ENCODE data around the gene LRIG2. TPM values are rescaled to one million over a fixed set of nuclear protein-coding genes. Genes with fewer than 3 reads are reported as not detected.
A peak's percentile ranks its signal among the peaks of the same experiment; 100 is the strongest.

LRIG2 gene
- total and polyA plus RNA-seq, 2 of the 4 experiments (the other 2 are of a cell fraction), result 4.3 to 9.0 TPM

GRCh38 chr1:113090051-113090450 is 17.1 kb downstream of the LRIG2 start:
- Histone ChIP-seq H3K9me1 (ENCODE audit: insufficient read depth, low read length) (no peaks in the 10 kb centered on the region), H3K79me1 (ENCODE audit: low read depth in 1 of 2, low read length in 2 of 2) (peaks cover 26 to 42% of the 10 kb centered on the region in 2 experiments), H3K4me3 (ENCODE audit: insufficient read depth, low read depth, low read length) (no peak overlapping the region), H2BK120ac (ENCODE audit: low read depth, low read length) (no peak overlapping the region), H2AK5ac (ENCODE audit: low read depth, low read length) (no peak overlapping the region), H3K23ac (ENCODE audit: low read depth, low read length) (no peak overlapping the region), H3K36me3 (ENCODE audit: control insufficient read depth, insufficient read depth, low read length) (peaks cover 5% of the 10 kb centered on the region), H3K4ac (ENCODE audit: low read depth, low read length) (no peak overlapping the region), H2BK5ac (ENCODE audit: low read depth, low read length, poor library complexity, severe bottlenecking) (no peak overlapping the region), H4K5ac (ENCODE audit: low read depth, low read length) (no peak overlapping the region), H2BK15ac (ENCODE audit: low read depth, low read length) (no peak overlapping the region), H4K8ac (ENCODE audit: low read depth in 2 of 2, low read length in 2 of 2) (no peak overlapping the region), H3K4me2 (ENCODE audit: low read depth, low read length) (no peak overlapping the region), H4K91ac (ENCODE audit: insufficient read depth, low read depth, low read length) (no peak overlapping the region), H4K20me1 (ENCODE audit: insufficient read depth, low read length) (peaks cover 29% of the 10 kb centered on the region; the same call in 1 of the 2 replicates), H3K18ac (ENCODE audit: low read depth, low read length) (no peak overlapping the region), H3K9ac (ENCODE audit: low read depth, low read length) (no peak overlapping the region), H2AFZ (replicated peaks; ENCODE audit: low read length, poor library complexity) (no peak overlapping the region), H3K56ac (ENCODE audit: extremely low read depth, insufficient read depth, low read length) (no peak overlapping the region), H2BK20ac (ENCODE audit: low read depth, low read length) (no peak overlapping the region), H3K14ac (replicated peaks; ENCODE audit: low read depth, low read length) (no peak overlapping the region), H3K27me3 (ENCODE audit: control insufficient read depth, insufficient read depth, low read length) (no peaks in the 10 kb centered on the region), H3K27ac (ENCODE audit: insufficient read depth, low read length) (no peak overlapping the region), H3K4me1 (ENCODE audit: control insufficient read depth, insufficient read depth, low read length) (peaks cover 3% of the 10 kb centered on the region), H3K9me3 (ENCODE audit: control insufficient read depth, insufficient read depth, low read length) (no peaks in the 10 kb centered on the region), H2AK9ac (replicated peaks; ENCODE audit: low read depth, low read length, poor library complexity) (no peak overlapping the region)
- intact Hi-C loops (cut with micrococcal nuclease), result no loop called here
- WGBS, 2 experiments (ENCODE audit: extremely low coverage in 2 of 2, insufficient read length in 1 of 2), result no CpG with 5 or more reads among the region's 1 CpG
- ATAC-seq (ENCODE audit: low read depth) (no peak), DNase-seq (no peak)
- dilution Hi-C loops (cut with HindIII; ENCODE audit: low sequenced_read_pairs, unreplicated experiment), result no loop called here
- in situ Hi-C loops (cut with MboI; ENCODE audit: low sequenced_read_pairs), result no loop called here
- ChIA-PET CTCF (interaction anchor here (1.4 kb wide), 1 partner anchor 17 kb away, joined by 8 read pairs; the partner anchor contains the start of gene LRIG2), POLR2A (ENCODE audit: unreplicated experiment) (no interaction called here)
- TF ChIP-seq MAFK (IDR thresholded peaks at IDR 0.05; ENCODE audit: low read depth, low read length), result peak; percentile 46; the same call in 1 of the 2 replicates
- TF ChIP-seq SMC3 (IDR thresholded peaks at IDR 0.05; ENCODE audit: low read depth, low read length), result no peak
- TF ChIP-seq ELK1 (IDR thresholded peaks at IDR 0.05; ENCODE audit: borderline replicate concordance, low read depth, low read length), result no peak
- no TSS peak for BruUV-seq (replicated peaks)

Measured in IMR-90 (cell line).